ENCODE results near the gene PTBP3. TPM values are rescaled to one million over a fixed set of nuclear protein-coding genes. Genes with fewer than 3 reads are reported as not detected.

PTBP3 gene
- total and polyA plus RNA-seq, 2 of the 13 experiments (the other 11 are each of a cell fraction or from before 2014, with no cell fraction given): 52.8 to 61.1 TPM

- TF ChIP-seq MZF1 (CRISPR knock-in tag; IDR thresholded peaks at IDR 0.05; ENCODE audit: borderline replicate concordance): no peak
- no peak for TF ChIP-seq MBD4 (IDR thresholded peaks at IDR 0.05; ENCODE audit: borderline replicate concordance, low read length)
- TF ChIP-seq MLXIP (CRISPR knock-in tag; IDR thresholded peaks at IDR 0.05; ENCODE audit: borderline replicate concordance): no peak
- no peak for TF ChIP-seq HNRNPL (IDR thresholded peaks at IDR 0.05; ENCODE audit: low read depth, low read length)
- TF ChIP-seq ZNF878 (CRISPR knock-in tag; IDR thresholded peaks at IDR 0.05): no peak
- no peak for TF ChIP-seq ZSCAN30 (CRISPR knock-in tag; IDR thresholded peaks at IDR 0.05)
- peak; percentile 46; the same call in 1 of the 2 replicates for TF ChIP-seq NFIC (IDR thresholded peaks at IDR 0.05; ENCODE audit: low read length)
- no peak for TF ChIP-seq ZNF207 (IDR thresholded peaks at IDR 0.05; ENCODE audit: borderline replicate concordance)
- no peak for TF ChIP-seq ZNF337 (CRISPR knock-in tag; IDR thresholded peaks at IDR 0.05; ENCODE audit: borderline replicate concordance, low read depth)
- no peak for TF ChIP-seq MED8 (CRISPR knock-in tag; IDR thresholded peaks at IDR 0.05; ENCODE audit: insufficient replicate concordance)
- peak; percentile 77 for TF ChIP-seq ZGPAT (CRISPR knock-in tag; IDR thresholded peaks at IDR 0.05)
- TF ChIP-seq ZNF660 (CRISPR knock-in tag; IDR thresholded peaks at IDR 0.05; ENCODE audit: borderline replicate concordance, low read depth): no peak
- TF ChIP-seq ZNF256 (CRISPR knock-in tag; conservative IDR thresholded peaks at IDR 0.05): 0 out of 2 replicates have a peak, but pooled peaks have one; percentile 50
- no peak; the same call in 1 of the 2 replicates for TF ChIP-seq MEF2D (CRISPR knock-in tag; IDR thresholded peaks at IDR 0.05)
- TF ChIP-seq MAX (IDR thresholded peaks at IDR 0.05): peak; percentile 70; the same call in 1 of the 2 replicates
- peak; percentile 96 for TF ChIP-seq POLR2G (IDR thresholded peaks at IDR 0.05; ENCODE audit: low read depth, low read length)
- TF ChIP-seq ZNF512B (CRISPR knock-in tag; IDR thresholded peaks at IDR 0.05; ENCODE audit: borderline replicate concordance): no peak
- 0 out of 2 replicates have a peak, but pooled peaks have one; percentile 51 for TF ChIP-seq ZNF773 (CRISPR knock-in tag; IDR thresholded peaks at IDR 0.05; ENCODE audit: borderline replicate concordance)
- no peak for TF ChIP-seq ZNF484 (CRISPR knock-in tag; IDR thresholded peaks at IDR 0.05; ENCODE audit: borderline replicate concordance, low read depth)
- 0 out of 2 replicates have a peak, but pooled peaks have one; percentile 40 for TF ChIP-seq ZNF746 (CRISPR knock-in tag; IDR thresholded peaks at IDR 0.05)
- TF ChIP-seq HMGA1 (CRISPR knock-in tag; conservative IDR thresholded peaks at IDR 0.05): no peak
- no peak for TF ChIP-seq SOX5 (CRISPR knock-in tag; IDR thresholded peaks at IDR 0.05; ENCODE audit: borderline replicate concordance)
Measured at GRCh38 chr9:112379177-112380101, 46.0 kb upstream of the PTBP3 start (continued).
